ENCODE data around the gene CUX1.
A peak's percentile ranks its signal among the peaks of the same experiment; 100 is the strongest.

The CUX1 gene

GRCh38 chr7:101960985-101961708 lies 143.7 kb downstream of the CUX1 start:
- TF ChIP-seq CTCF (conservative IDR thresholded peaks at IDR 0.05), result no peak
- H3K27ac ChIP-seq, result no peak overlapping the region

- H3K27ac ChIP-seq, result no peak overlapping the region
- TF ChIP-seq CTCF (conservative IDR thresholded peaks at IDR 0.05), result no peak
These were observed 144.4 kb downstream of the CUX1 start for GRCh38 chr7:101961811-101962210.

- no peak overlapping the region for H3K27ac ChIP-seq
- TF ChIP-seq CTCF (conservative IDR thresholded peaks at IDR 0.05), result no peak
These were observed 146.3 kb downstream of the CUX1 start for GRCh38 chr7:101963693-101964092.

GRCh38 chr7:101964680-101965452 lies 147.4 kb downstream of the CUX1 start:
- no peak overlapping the region for H3K27ac ChIP-seq
- no peak for TF ChIP-seq CTCF (conservative IDR thresholded peaks at IDR 0.05)

GRCh38 chr7:101968720-101969466 lies 151.5 kb downstream of the CUX1 start:
- no peak for TF ChIP-seq CTCF (conservative IDR thresholded peaks at IDR 0.05)
- peak overlapping the region; percentile 11; the same call in 1 of the 2 replicates for H3K27ac ChIP-seq

- peak overlapping the region; percentile 11; the same call in 1 of the 2 replicates for H3K27ac ChIP-seq
- TF ChIP-seq CTCF (conservative IDR thresholded peaks at IDR 0.05), result no peak
These were observed 152.7 kb downstream of the CUX1 start for GRCh38 chr7:101969997-101970585.

GRCh38 chr7:101970801-101971200 lies 153.4 kb downstream of the CUX1 start:
- H3K27ac ChIP-seq, result no peak overlapping the region
- TF ChIP-seq CTCF (conservative IDR thresholded peaks at IDR 0.05), result no peak

All from VCaP (cell line).